HEK293T (cell line): ENCODE results near the gene GABBR2.

Experiments
- FOXK2 ChIP-seq: fragments of 450-650 bp; IDR thresholded peaks from 2 replicates; pipeline ENCODE4 v1.6.1; 2016; ENCODE audit warnings: mild to moderate bottlenecking
- SUZ12 ChIP-seq: fragments of 450-650 bp; IDR thresholded peaks from 2 replicates; pipeline ENCODE4 v1.6.1; 2016; ENCODE audit warnings: mild to moderate bottlenecking
- TARDBP ChIP-seq: fragments of 450-650 bp; IDR thresholded peaks from 2 replicates; pipeline ENCODE4 v1.6.1; 2016
- ZNF384 ChIP-seq: fragments of 450-650 bp; IDR thresholded peaks from 2 replicates; pipeline ENCODE4 v1.6.1; 2016

DNA sequence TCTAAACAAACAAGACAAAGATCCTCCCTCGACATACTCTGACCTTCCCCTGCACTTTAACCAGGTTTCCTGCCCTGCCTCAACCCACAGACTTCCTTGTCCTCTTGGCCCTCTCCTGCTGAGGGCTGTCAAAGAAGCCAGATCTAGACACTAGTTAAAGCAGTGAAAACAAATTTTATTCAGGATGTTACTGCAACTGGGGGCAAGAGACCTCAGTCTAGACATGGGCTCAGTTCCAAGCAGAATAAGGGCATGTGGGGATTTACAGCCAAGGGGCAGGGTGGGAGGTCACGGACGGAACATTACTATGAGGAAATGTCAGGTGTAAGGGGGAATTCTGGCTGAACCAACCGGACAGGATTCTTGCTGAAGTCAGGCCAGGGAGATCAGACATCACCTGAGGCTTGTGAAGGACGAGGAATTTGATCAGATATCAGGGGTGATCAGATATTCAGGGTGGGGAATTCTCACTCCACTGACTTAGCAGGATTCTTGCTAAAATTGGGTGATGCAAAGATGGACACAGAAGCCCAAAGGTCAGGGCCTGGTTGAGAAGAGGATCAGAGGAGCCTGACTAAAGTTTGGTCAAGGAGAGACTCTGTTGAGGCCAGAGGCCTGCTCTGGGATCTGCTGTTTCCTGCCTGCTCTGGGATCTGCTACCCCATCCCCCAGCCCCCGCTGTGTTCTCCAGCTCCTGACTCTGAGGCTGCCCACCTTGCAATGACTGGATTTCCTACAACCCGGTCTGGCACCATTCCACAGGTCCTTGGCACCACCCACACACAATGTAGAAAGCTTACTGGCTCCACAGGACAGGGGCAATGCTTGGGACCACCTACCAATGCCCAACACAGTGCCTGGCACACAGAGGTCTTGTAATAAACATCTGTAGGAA lies 21.5 kb downstream of the GABBR2 start:
- no peak for TF ChIP-seq SUZ12
- no peak for TF ChIP-seq TARDBP
- TF ChIP-seq FOXK2 = no peak
- no peak for TF ChIP-seq ZNF384
